ENCODE data around the gene ZSCAN12. TPM values are rescaled to one million over a fixed set of nuclear protein-coding genes. Genes with fewer than 3 reads are reported as not detected.

The ZSCAN12 gene
- total and polyA plus RNA-seq, 5 donors = 1.4 to 4.2 (median 3.8) TPM

DNA sequence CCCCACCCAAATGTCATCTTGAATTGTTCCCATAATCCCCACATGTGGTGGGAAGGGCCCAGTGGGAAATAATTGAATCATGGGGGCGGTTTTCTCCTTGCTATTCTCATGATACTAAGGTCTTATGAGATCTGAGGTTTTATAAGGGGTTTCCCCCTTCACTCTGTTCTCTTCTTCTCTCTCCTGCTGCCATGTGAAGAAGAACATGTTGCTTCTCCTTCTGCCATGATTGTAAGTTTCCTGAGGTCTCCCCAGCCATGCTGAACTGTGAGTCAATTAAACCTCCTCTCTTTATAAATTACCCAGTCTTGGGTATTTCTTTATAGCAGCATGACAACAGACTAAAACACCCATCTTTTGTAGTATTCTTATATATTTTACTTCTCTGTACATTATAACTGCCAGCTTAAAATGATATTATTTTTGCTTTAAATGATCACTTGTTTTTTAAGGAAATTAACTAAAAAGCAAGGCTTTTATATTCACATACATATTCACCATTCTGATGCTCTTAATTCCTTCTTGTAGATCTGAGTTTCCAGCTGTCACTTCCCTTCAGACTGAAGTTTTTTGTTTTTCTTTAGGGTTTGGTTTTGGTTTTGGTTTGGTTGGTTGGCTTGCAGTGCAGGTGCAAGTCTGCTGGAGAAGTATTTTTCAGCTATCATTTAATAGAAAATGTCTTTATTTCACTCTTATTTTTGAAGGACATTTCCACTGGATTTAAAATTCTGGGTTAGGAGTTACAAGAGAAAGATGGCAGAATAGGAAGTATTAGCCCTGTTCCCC, 59.0 kb downstream of the ZSCAN12 start:
- no peak overlapping the region for H3K4me3 ChIP-seq (ENCODE audit: low read length)
- H3K9me3 ChIP-seq (ENCODE audit: control insufficient read depth, low read length) = no peaks in the 10 kb centered on the region
- no peaks in the 10 kb centered on the region for H3K27me3 ChIP-seq (ENCODE audit: control insufficient read depth, insufficient read depth)
- no peak overlapping the region for H3K27ac ChIP-seq (ENCODE audit: low read length)
- DNase-seq = no peak
- intact Hi-C loops (cut with DNase I) = loop anchor here in 1 of 4 donors (10.0 kb wide), 1 partner anchor 1874 kb away; the partner anchor contains the start of gene TRIM26
- ATAC-seq = no peak
- 87% methylated on average over 1 of the region's 1 CpG for WGBS
- peaks cover 2% of the 10 kb centered on the region for H3K4me1 ChIP-seq (ENCODE audit: control insufficient read depth, insufficient read depth, low read length)

DNA sequence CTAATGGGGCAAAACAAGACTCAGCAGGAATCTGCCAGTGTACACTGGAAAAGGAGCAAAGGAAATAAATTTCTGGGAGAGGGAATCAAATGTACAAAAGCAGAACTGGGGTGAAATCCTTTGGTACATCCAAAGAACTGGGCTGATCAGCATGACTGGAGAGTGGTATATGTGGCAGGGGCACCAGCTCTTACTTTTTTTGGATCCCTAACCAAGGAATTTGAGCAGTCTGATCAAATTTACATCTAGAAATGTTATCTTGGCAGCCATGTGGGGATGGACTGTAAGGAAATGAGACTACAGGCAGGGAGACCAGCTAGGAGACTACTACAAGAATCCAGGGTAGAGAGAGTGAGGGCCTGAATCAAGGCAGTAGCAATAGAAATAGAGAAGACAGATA, 62.4 kb downstream of the ZSCAN12 start:
- intact Hi-C loops (cut with DNase I) = no loop called here
- Histone ChIP-seq H3K9me3 (ENCODE audit: control insufficient read depth, low read length) (no peaks in the 10 kb centered on the region), H3K4me1 (ENCODE audit: control insufficient read depth, insufficient read depth, low read length) (peaks cover 2% of the 10 kb centered on the region), H3K27me3 (ENCODE audit: control insufficient read depth, insufficient read depth) (no peaks in the 10 kb centered on the region), H3K4me3 (ENCODE audit: low read length) (peak overlapping the region; percentile 46), H3K27ac (ENCODE audit: low read length) (peak overlapping the region; percentile 46)
- ATAC-seq (no peak), DNase-seq (no peak)

DNA sequence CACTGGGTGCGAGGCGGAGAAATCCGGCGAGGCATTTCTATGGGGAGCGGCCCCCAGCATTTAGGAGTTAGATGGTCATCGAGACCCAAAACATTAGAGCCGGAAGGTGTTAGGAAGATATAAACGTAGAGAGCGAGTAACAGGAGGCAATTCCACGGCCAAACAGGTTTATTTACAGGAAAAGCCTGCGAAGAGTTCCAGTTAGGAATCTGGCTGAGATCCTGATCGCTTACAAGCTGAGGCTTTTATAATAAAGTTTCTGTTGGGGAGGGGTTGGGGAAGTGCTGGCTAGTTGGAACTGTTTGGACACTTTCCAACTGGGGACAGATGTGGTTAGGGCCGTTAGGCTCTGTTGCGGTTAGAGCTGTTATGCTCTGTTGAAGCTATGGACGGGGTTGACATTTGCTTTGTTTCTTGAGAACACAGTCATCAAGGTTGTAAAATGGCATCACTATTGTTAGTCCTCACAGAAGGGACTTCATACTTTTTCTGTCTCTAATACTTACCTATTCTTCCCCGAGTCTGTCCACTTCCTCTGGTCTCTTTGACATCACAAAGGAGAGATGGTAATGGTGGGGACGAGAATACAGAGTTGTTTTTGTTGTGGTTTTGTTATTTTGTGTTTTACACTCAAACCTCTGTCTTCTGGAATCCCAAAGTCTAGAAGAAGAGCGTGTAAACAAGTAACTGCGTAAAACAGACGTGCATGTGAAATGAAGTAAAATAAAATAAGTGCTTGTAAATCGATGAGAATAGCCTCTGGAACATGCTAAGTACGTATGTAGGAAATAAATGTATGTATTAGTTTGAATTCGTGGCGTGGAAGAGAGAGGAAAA, 63.0 kb downstream of the ZSCAN12 start:
- peak overlapping the region; percentile 79 for H3K27ac ChIP-seq (ENCODE audit: low read length)
- H3K27me3 ChIP-seq (ENCODE audit: control insufficient read depth, insufficient read depth) = no peaks in the 10 kb centered on the region
- no peaks in the 10 kb centered on the region for H3K9me3 ChIP-seq (ENCODE audit: control insufficient read depth, low read length)
- intact Hi-C loops (cut with DNase I) = no loop called here
- peaks cover 2% of the 10 kb centered on the region for H3K4me1 ChIP-seq (ENCODE audit: control insufficient read depth, insufficient read depth, low read length)
- WGBS = 13% methylated on average over 24 of the region's 24 CpGs
- DNase-seq (peak in 1 of 3 donors; percentile 20), ATAC-seq (peak; percentile 42 to 44)
- peak overlapping the region; percentile 46 for H3K4me3 ChIP-seq (ENCODE audit: low read length)

DNA sequence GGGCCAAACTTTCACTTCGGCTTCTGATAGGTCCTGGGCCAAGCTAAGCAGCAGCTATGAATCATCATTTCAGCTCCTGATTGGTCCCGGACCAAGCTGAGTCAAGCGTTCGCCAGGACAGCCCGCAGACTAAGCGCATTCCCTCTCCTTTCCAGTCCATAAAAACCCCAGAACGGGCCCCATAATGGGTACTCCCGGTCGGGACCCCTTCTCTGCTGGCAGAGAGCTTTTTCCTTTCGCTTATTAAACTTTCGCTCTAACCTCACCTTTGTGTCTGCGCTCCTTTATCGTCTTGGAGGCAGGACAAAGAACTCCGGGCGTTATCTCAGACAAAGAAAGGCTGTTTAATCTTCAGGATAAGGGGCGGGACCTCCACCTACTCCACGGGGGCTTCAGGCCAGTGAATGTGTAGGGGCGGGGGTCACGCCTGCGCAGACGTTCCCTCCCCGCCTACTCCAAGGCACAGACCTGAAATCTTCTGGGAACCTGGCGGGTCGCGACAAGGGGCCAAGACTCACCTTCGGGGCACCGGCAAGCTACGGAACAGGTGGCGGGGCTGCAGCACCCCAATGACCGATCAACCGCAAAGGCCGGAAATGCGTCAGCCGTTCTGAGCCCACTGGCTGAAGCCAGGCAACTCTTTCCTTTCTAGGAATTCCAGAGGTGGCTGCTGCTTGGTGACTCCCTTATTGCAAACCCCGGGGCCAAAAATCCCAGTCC, 63.8 kb downstream of the ZSCAN12 start, which contains the start of gene ZSCAN31:
Gene ZSCAN31 (minus strand): TSS at position 585 of the 720 bp plus-strand sequence. CDS start 6,465 bp downstream, outside the sequence.
- DNase-seq (peak; percentile 96 to 97 (median 96)), ATAC-seq (peak; percentile 98 to 99)
- intact Hi-C loops (cut with DNase I) = no loop called here
- Histone ChIP-seq H3K4me3 (ENCODE audit: low read length) (peak within 1 kb of the TSS; percentile 46), H3K27ac (ENCODE audit: low read length) (peak within 1 kb of the TSS; percentile 92), H3K9me3 (ENCODE audit: control insufficient read depth, low read length) (no peaks in the 10 kb centered on the region), H3K4me1 (ENCODE audit: control insufficient read depth, insufficient read depth, low read length) (peaks cover 2% of the 10 kb centered on the region), H3K27me3 (ENCODE audit: control insufficient read depth, insufficient read depth) (no peaks in the 10 kb centered on the region)
- WGBS = under 1% methylated on average over 35 of the region's 35 CpGs

DNA sequence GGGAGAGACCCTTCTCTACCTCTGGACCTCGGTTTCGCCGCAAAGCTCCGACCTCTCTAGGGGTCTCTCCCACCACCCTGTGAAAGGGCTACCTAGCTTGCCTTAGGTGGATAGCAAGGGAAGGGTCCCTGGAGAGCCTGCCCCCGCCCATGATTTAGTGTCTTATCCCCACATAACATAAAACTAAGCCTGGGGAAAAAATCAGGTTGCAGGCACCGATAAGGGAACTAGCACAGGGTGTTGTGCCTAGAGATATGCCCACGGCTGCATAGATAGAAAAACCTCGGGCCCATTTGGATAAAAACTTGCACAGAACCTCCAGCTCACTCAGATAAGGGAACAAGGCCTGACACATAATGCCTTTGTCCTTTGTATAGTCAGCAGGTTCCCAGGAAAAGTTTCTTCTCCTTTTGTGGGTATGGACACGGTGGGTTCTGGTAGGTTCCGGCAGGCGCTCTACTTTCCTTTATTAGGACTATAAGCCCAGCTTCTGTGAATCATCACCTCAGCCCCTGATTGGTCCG, 64.4 kb downstream of the ZSCAN12 start:
- Histone ChIP-seq H3K9me3 (ENCODE audit: control insufficient read depth, low read length) (no peaks in the 10 kb centered on the region), H3K27ac (ENCODE audit: low read length) (peak overlapping the region; percentile 92), H3K4me1 (ENCODE audit: control insufficient read depth, insufficient read depth, low read length) (peaks cover 2% of the 10 kb centered on the region), H3K27me3 (ENCODE audit: control insufficient read depth, insufficient read depth) (no peaks in the 10 kb centered on the region), H3K4me3 (ENCODE audit: low read length) (peak overlapping the region; percentile 46)
- no peak for ATAC-seq
- 27% methylated on average over 12 of the region's 12 CpGs for WGBS
- intact Hi-C loops (cut with DNase I) = no loop called here
- peak in 1 of 3 donors; percentile 44 for DNase-seq

DNA sequence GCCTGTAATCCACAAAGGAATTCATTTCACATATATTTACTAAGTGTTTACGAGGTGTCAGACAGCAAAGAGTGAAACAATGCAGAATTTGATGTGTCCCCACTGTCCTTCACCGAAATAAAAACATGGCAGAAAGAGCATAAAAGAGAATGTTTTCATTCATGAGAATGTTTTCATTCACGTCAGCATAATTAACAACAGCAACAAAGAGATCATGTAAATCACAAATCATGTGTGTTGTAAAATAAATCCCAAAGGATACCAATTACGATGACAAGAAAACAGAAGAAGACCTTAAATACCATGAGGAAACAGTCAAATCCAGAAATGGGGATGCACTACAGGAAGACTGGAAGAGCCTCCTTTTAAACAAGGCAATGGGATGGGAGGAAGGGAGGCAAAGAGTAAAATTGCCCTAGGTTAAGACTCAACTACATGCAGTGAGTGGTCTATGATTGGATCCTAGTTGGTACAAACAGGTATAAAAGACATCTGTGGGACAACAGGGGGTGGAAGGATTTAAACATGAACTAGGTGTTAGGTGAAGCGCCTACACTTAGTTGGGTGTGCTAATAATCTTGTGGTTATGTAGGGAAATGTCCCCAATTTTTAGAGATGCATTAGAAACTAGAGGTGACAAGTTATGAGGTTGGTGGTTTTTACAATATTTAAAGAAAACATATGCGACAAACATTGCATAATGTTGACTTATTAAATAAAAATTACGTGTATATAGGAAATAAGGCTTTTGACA, 65.1 kb downstream of the ZSCAN12 start:
- 88% methylated on average over 7 of the region's 7 CpGs for WGBS
- peak overlapping the region; percentile 46 for H3K4me3 ChIP-seq (ENCODE audit: low read length)
- H3K9me3 ChIP-seq (ENCODE audit: control insufficient read depth, low read length) = no peaks in the 10 kb centered on the region
- H3K27ac ChIP-seq (ENCODE audit: low read length) = peak overlapping the region; percentile 92
- peaks cover 2% of the 10 kb centered on the region for H3K4me1 ChIP-seq (ENCODE audit: control insufficient read depth, insufficient read depth, low read length)
- intact Hi-C loops (cut with DNase I) = no loop called here
- no peaks in the 10 kb centered on the region for H3K27me3 ChIP-seq (ENCODE audit: control insufficient read depth, insufficient read depth)
- no peak for DNase-seq
- no peak for ATAC-seq

DNA sequence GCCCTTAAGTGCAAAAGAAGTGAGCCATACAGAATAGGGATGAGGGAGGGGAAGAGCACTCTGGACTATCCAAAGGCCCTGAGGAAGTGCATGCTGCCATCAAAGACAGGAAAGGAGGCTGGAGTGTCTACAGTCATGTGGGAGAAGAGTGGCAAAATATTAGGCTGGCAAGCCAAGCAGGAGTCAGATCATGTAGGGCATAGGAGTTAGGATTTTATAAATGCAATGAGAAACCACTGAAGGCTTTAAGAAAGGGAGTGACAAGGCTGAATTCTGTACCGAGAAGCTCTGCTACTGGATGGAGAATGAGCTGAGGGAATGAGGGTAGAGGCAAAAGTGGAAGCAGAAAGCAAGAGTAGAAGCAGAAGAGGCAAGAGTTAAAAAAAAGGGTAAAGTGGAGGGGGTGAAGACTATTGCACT, 65.9 kb downstream of the ZSCAN12 start:
- intact Hi-C loops (cut with DNase I) = no loop called here
- ATAC-seq (no peak), DNase-seq (no peak)
- H3K9me3 ChIP-seq (ENCODE audit: control insufficient read depth, low read length) = no peaks in the 10 kb centered on the region
- 86% methylated on average over 1 of the region's 1 CpG for WGBS
- peaks cover 2% of the 10 kb centered on the region for H3K4me1 ChIP-seq (ENCODE audit: control insufficient read depth, insufficient read depth, low read length)
- no peaks in the 10 kb centered on the region for H3K27me3 ChIP-seq (ENCODE audit: control insufficient read depth, insufficient read depth)
- H3K27ac ChIP-seq (ENCODE audit: low read length) = no peak overlapping the region
- no peak overlapping the region for H3K4me3 ChIP-seq (ENCODE audit: low read length)

DNA sequence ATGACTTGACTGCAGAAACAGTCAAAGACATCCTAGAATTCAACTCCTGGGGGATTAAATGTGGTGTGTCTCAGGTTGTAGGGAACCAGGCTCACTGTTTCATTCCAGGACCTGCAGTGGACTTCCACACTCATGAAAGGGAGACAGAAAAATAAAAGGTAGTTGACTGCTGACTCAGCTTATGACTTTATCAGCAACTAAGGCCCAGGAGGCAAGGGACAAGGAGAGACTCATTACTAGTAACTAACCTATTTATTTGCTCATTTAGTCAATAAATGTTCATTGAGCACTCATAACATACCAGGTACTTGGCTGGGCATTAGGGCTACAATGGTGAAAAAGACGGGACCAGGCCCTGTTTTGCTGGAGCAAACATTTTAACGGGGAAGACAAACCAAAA, 66.5 kb downstream of the ZSCAN12 start:
- no peak for DNase-seq
- 94% methylated on average over 2 of the region's 2 CpGs for WGBS
- Histone ChIP-seq H3K27ac (ENCODE audit: low read length) (no peak overlapping the region), H3K27me3 (ENCODE audit: control insufficient read depth, insufficient read depth) (no peaks in the 10 kb centered on the region), H3K4me3 (ENCODE audit: low read length) (no peak overlapping the region), H3K4me1 (ENCODE audit: control insufficient read depth, insufficient read depth, low read length) (peaks cover 2% of the 10 kb centered on the region), H3K9me3 (ENCODE audit: control insufficient read depth, low read length) (no peaks in the 10 kb centered on the region)
- no peak for ATAC-seq
- intact Hi-C loops (cut with DNase I) = no loop called here

DNA sequence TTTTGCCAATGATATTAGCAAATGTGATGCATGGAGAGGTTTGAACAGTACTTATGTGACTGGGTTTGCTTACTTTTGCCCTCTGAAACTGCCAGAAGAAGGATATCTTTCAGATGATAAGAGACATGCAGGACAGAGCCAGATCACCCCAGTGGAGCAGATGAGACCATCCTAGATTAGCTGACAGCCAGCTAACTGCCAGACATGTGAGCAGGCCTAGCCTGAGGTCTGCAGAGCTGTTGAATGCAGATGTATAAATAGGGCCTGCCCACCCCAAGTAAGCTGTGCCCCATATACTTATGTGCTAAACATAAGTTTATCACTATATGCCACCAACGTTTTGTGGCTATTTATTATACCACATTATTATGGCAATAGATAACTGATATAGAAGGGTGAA, 69.5 kb downstream of the ZSCAN12 start:
- intact Hi-C loops (cut with DNase I) = no loop called here
- ATAC-seq (no peak), DNase-seq (no peak)
- Histone ChIP-seq H3K4me1 (ENCODE audit: control insufficient read depth, insufficient read depth, low read length) (no peaks in the 10 kb centered on the region), H3K9me3 (ENCODE audit: control insufficient read depth, low read length) (peaks cover 10% of the 10 kb centered on the region), H3K27me3 (ENCODE audit: control insufficient read depth, insufficient read depth) (no peaks in the 10 kb centered on the region), H3K27ac (ENCODE audit: low read length) (no peak overlapping the region), H3K4me3 (ENCODE audit: low read length) (no peak overlapping the region)
- WGBS = 32% methylated on average over 1 of the region's 1 CpG

Data from right cardiac atrium (tissue), 5 donors.